Keratinocyte (primary cell): ENCODE results near the gene FRAS1. TPM values are rescaled to one million over a fixed set of nuclear protein-coding genes. Genes with fewer than 3 reads are reported as not detected.

ENCODE experiments used
- DNase-seq: peaks from one replicate; pipeline ENCODE4 v3.0.0-alpha.2; 2011; ENCODE audit warnings: low read depth, missing footprints, low spot score
- FAIRE-seq: peaks from 2 replicates; lab custom pipeline; 2011; peaks lifted over from hg19 to GRCh38; lab: Jason Lieb, UNC
- H2AFZ ChIP-seq: 2 replicates; pipeline ENCODE4 v1.6.0; 2012; ENCODE audit warnings: low read length, control low read depth, inconsistent platforms; ENCODE audit not compliant: control insufficient read depth
- H3K27ac ChIP-seq: 2 replicates; pipeline ENCODE4 v1.5.1; 2011; ENCODE audit warnings: low read length; ENCODE audit not compliant: control insufficient read depth, insufficient read depth
- H3K27me3 ChIP-seq: 3 replicates; pipeline ENCODE4 v1.6.0; 2011; ENCODE audit warnings: low read length; ENCODE audit not compliant: control insufficient read depth, insufficient read depth; ENCODE audit errors: extremely low read depth
- H3K36me3 ChIP-seq, 2 experiments: 2 replicates in 1 of 2; 3 replicates in 1 of 2; pipeline ENCODE4 v1.5.1; 2011; ENCODE audit warnings: low read length in 2 of 2, mild to moderate bottlenecking in 1 of 2; ENCODE audit not compliant: control insufficient read depth in 2 of 2, insufficient read depth in 2 of 2; ENCODE audit errors: extremely low read depth in 1 of 2
- H3K4me1 ChIP-seq: 3 replicates; pipeline ENCODE4 v1.5.1; 2011; ENCODE audit warnings: low read length; ENCODE audit not compliant: control insufficient read depth, insufficient read depth; ENCODE audit errors: extremely low read depth
- H3K4me2 ChIP-seq: 3 replicates; pipeline ENCODE4 v1.6.0; 2011; ENCODE audit warnings: low read depth, low read length; ENCODE audit not compliant: control insufficient read depth, insufficient read depth; ENCODE audit errors: extremely low read depth
- H3K4me3 ChIP-seq, 3 experiments: fragments of 200-600 bp in 1 of 3; sonication (generic) in 1 of 3; 2 replicates in 2 of 3; 3 replicates in 1 of 3; pipeline ENCODE4 v1.5.1; 2011 to 2016; ENCODE audit warnings: low read length in 3 of 3, mild to moderate bottlenecking in 3 of 3, control low read depth in 2 of 3, inconsistent platforms in 1 of 3, low read depth in 1 of 3, mixed read lengths in 1 of 3, mixed run types in 1 of 3, moderate library complexity in 1 of 3; ENCODE audit not compliant: control insufficient read depth in 2 of 3, insufficient read depth in 2 of 3; ENCODE audit errors: extremely low read depth in 1 of 3
- H3K79me2 ChIP-seq: 2 replicates; pipeline ENCODE4 v1.6.0; 2012; ENCODE audit warnings: low read length; ENCODE audit not compliant: control insufficient read depth, insufficient read depth
- H3K9ac ChIP-seq: 3 replicates; pipeline ENCODE4 v1.6.0; 2011; ENCODE audit warnings: low read length; ENCODE audit not compliant: control insufficient read depth, insufficient read depth; ENCODE audit errors: extremely low read depth
- H3K9me1 ChIP-seq: 3 replicates; pipeline ENCODE4 v1.6.0; 2011; ENCODE audit warnings: low read length; ENCODE audit not compliant: control insufficient read depth, insufficient read depth; ENCODE audit errors: extremely low read depth
- H3K9me3 ChIP-seq: 2 replicates; pipeline ENCODE4 v1.5.1; 2012; ENCODE audit warnings: low read depth, low read length; ENCODE audit not compliant: control insufficient read depth
- H4K20me1 ChIP-seq: 3 replicates; pipeline ENCODE4 v1.6.0; 2011; ENCODE audit warnings: low read length; ENCODE audit not compliant: control insufficient read depth, insufficient read depth; ENCODE audit errors: extremely low read depth
- CTCF ChIP-seq, 3 experiments: IDR thresholded peaks in 1 of 3; conservative IDR thresholded peaks in 1 of 3; optimal IDR thresholded peaks in 1 of 3; 2 replicates in 2 of 3; 3 replicates in 1 of 3; pipeline versions ENCODE3 to v1.5.1; 2011; ENCODE audit warnings: low read length in 3 of 3, mild to moderate bottlenecking in 3 of 3, moderate library complexity in 2 of 3, control low read depth in 1 of 3, inconsistent platforms in 1 of 3; ENCODE audit not compliant: insufficient read depth in 2 of 3; ENCODE audit errors: extremely low read depth in 1 of 3
- EZH2 ChIP-seq: IDR thresholded peaks from one replicate; pipeline ENCODE4 v1.6.1; 2012; ENCODE audit warnings: inconsistent platforms, mild to moderate bottlenecking, low read length, moderate library complexity
- dilution Hi-C: fragments of 300-500 bp; cut with MboI; formaldehyde crosslinking; loops from one replicate; pipeline ENCODE4 v1.7.0; 2020; ENCODE audit warnings: low sequenced_read_pairs; ENCODE audit not compliant: extremely low pct_ligation_motif_present
- polyA plus RNA-seq, 5 experiments: library from polyadenylated mRNA; depleted of rRNA in 3 of 5; stranded (reverse) in 3 of 5; stranded (forward) in 1 of 5; unstranded in 1 of 5; fragments of >200 nt; gene quantifications; 1 replicate in 1 of 5; 2 replicates in 3 of 5; 3 replicates in 1 of 5; pipeline versions ENCODE4 v1.2.1 to v1.2.3, GENCODE V29; 2011 to 2012; ENCODE audit warnings: missing spikeins in 2 of 5, low read depth in 1 of 5, low replicate concordance in 1 of 5

Gene FRAS1
- polyA plus RNA-seq, 1 donor (not counting 4 experiments of a cell fraction or from before 2014, with no cell fraction given), result 3.5 TPM

GRCh38 chr4:78510108-78510507, 453.0 kb downstream of the FRAS1 start:
- H3K4me2 ChIP-seq, result no peak overlapping the region
- no peaks in the 10 kb centered on the region for H3K79me2 ChIP-seq
- H3K27me3 ChIP-seq, result no peaks in the 10 kb centered on the region
- no peak overlapping the region for H3K4me3 ChIP-seq
- no peak for DNase-seq
- dilution Hi-C loops, result no loop called here
- H4K20me1 ChIP-seq, result no peaks in the 10 kb centered on the region
- H3K9ac ChIP-seq, result no peak overlapping the region
- no peak overlapping the region for H2AFZ ChIP-seq
- no peaks in the 10 kb centered on the region for H3K9me1 ChIP-seq
- TF ChIP-seq CTCF (optimal IDR thresholded peaks at IDR 0.05 in 1 of 3, IDR thresholded peaks at IDR 0.05 in 1 of 3, conservative IDR thresholded peaks at IDR 0.05 in 1 of 3; ENCODE audit: extremely low read depth in 1 of 3, insufficient read depth in 2 of 3, low read length in 3 of 3) (no peak), EZH2 (no peak)
- H3K4me1 ChIP-seq, result no peaks in the 10 kb centered on the region
- H3K27ac ChIP-seq, result no peak overlapping the region
- H3K36me3 ChIP-seq, result peaks cover 0 to 6% of the 10 kb centered on the region in 2 experiments
- no peak for FAIRE-seq
- no peaks in the 10 kb centered on the region for H3K9me3 ChIP-seq

GRCh38 chr4:78510681-78511080, 453.6 kb downstream of the FRAS1 start:
- no peak for DNase-seq
- no peaks in the 10 kb centered on the region for H4K20me1 ChIP-seq
- H3K79me2 ChIP-seq, result no peaks in the 10 kb centered on the region
- no peaks in the 10 kb centered on the region for H3K4me1 ChIP-seq
- H3K9me1 ChIP-seq, result no peaks in the 10 kb centered on the region
- dilution Hi-C loops, result no loop called here
- H3K9ac ChIP-seq, result no peak overlapping the region
- TF ChIP-seq EZH2 (no peak), CTCF (optimal IDR thresholded peaks at IDR 0.05 in 1 of 3, IDR thresholded peaks at IDR 0.05 in 1 of 3, conservative IDR thresholded peaks at IDR 0.05 in 1 of 3; ENCODE audit: extremely low read depth in 1 of 3, insufficient read depth in 2 of 3, low read length in 3 of 3) (no peak)
- H2AFZ ChIP-seq, result no peak overlapping the region
- FAIRE-seq, result no peak
- H3K9me3 ChIP-seq, result no peaks in the 10 kb centered on the region
- peaks cover 0 to 8% of the 10 kb centered on the region in 2 experiments for H3K36me3 ChIP-seq
- H3K27me3 ChIP-seq, result no peaks in the 10 kb centered on the region
- H3K4me2 ChIP-seq, result no peak overlapping the region
- no peak overlapping the region for H3K4me3 ChIP-seq
- H3K27ac ChIP-seq, result no peak overlapping the region
